ENCODE results near the gene STPG2. TPM values are rescaled to one million over a fixed set of nuclear protein-coding genes. Genes with fewer than 3 reads are reported as not detected.
"Not testable (repeated sequence)": the region's sequence is repeated elsewhere in the genome, so short reads cannot be mapped to it uniquely, and the experiment has no call there.

STPG2 gene
- total RNA-seq, 1 donor from 2014 or later = not detected

DNA sequence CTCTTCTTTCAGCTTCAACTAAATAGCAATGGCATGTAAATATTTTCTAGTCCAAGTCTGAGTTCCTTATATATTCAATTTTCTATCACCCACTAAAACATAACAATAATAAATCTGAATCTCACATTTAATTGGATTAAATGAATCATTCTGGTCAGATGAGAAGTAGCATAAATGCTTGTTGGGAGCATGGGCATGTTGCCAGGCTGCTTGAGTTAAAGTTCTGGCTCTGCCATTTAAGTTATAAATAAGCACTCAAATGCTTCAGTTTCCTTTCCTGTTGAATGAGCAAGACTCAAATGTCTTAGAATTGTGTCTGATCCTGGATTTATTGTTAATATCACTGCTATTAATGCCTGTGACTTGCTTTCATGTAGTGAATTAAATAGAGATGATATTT is 496.3 kb downstream of the STPG2 start:
- no peak for DNase-seq
- H3K4me1 Mint-ChIP-seq = no peaks in the 10 kb centered on the region
- no peak overlapping the region for H3K27ac Mint-ChIP-seq
- H3K36me3 Mint-ChIP-seq (ENCODE audit: low read depth) = no peaks in the 10 kb centered on the region
- H3K27me3 Mint-ChIP-seq = no peaks in the 10 kb centered on the region
- intact Hi-C loops (cut with micrococcal nuclease) = no loop called here
- H3K4me3 Mint-ChIP-seq = no peak overlapping the region
- no peaks in the 10 kb centered on the region for H3K9me3 Mint-ChIP-seq

DNA sequence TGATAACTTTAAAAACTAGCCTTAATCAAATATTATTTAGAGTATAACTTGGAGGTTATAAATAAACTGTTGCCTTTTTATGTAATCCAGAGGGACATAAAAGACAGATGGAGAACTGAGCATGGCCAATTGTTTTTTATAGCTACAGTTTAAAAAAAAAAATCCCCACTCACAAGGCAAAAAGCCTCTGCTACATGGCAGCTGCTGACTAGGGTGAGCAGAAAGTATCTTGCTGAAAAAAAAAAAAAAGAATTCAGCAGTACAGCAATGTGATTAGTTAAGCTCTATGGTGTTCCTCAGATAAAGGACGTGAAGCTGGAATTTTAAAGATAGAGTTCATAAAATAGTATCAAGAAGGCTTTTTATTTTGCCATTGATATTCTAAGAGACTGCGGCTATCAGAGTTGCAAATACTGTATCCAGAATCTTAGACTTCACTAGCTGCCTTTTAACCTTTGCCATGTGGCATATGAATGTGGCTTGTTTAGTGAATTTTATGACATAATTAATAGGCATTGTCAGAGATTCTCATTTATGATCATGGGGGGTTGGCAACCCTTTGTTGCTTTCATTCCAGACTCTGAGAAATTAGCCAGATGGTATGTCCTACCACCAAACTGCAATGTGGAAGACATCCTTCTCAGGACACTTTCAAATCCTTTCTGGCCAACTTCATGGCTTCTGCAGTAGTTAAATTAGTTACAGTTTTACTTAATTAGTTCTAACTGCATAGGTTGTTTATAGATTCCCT is 498.0 kb downstream of the STPG2 start:
- Mint-ChIP-seq H3K36me3 (ENCODE audit: low read depth) (no peaks in the 10 kb centered on the region), H3K27ac (no peak overlapping the region), H3K4me1 (no peaks in the 10 kb centered on the region), H3K4me3 (no peak overlapping the region), H3K9me3 (no peaks in the 10 kb centered on the region), H3K27me3 (no peaks in the 10 kb centered on the region)
- no peak for DNase-seq
- intact Hi-C loops (cut with micrococcal nuclease) = no loop called here

DNA sequence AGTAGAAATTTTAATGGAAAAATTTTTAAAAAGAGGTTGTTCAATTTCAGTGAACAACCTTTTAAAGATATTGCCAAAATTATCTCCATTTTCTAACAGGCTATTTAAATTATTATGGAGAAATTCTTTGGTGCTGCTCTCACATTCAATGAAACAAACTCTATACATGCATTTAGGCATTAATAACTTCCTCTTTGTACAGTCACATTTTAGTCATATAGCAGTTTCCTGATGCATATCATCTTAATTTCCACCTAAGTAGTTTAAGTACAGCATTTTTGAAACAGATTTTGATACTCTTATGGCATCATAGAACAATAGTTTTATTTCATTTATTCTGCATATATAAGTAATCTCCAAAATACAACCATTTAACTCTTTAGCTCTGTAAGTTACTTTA is 500.1 kb downstream of the STPG2 start:
- DNase-seq = no peak
- H3K36me3 Mint-ChIP-seq (ENCODE audit: low read depth) = no peaks in the 10 kb centered on the region
- no peak overlapping the region for H3K27ac Mint-ChIP-seq
- intact Hi-C loops (cut with micrococcal nuclease) = no loop called here
- no peaks in the 10 kb centered on the region for H3K4me1 Mint-ChIP-seq
- no peak overlapping the region for H3K4me3 Mint-ChIP-seq
- H3K27me3 Mint-ChIP-seq = no peaks in the 10 kb centered on the region
- H3K9me3 Mint-ChIP-seq = no peaks in the 10 kb centered on the region

DNA sequence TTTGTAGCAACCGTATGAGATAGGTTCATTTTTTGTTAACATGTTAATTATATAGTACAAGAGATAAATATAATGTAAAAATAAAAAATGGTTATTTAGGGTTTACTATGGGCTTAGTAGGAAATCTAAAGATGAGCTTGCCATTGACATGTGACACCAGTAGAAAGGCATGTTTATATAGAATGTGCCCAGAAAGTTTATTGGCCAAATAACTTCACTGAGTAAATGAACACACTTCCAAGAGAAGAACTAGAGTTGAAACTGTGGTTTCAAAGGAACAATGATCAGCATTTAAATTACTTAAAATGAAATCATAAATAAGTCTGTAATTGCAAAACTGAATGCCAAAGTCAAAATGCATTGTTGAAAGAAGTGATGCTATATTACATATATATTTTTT is 503.3 kb downstream of the STPG2 start:
- Mint-ChIP-seq H3K36me3 (ENCODE audit: low read depth) (no peaks in the 10 kb centered on the region), H3K9me3 (no peaks in the 10 kb centered on the region), H3K4me1 (no peaks in the 10 kb centered on the region), H3K27me3 (no peaks in the 10 kb centered on the region), H3K4me3 (no peak overlapping the region), H3K27ac (no peak overlapping the region)
- intact Hi-C loops (cut with micrococcal nuclease) = no loop called here
- no peak for DNase-seq

DNA sequence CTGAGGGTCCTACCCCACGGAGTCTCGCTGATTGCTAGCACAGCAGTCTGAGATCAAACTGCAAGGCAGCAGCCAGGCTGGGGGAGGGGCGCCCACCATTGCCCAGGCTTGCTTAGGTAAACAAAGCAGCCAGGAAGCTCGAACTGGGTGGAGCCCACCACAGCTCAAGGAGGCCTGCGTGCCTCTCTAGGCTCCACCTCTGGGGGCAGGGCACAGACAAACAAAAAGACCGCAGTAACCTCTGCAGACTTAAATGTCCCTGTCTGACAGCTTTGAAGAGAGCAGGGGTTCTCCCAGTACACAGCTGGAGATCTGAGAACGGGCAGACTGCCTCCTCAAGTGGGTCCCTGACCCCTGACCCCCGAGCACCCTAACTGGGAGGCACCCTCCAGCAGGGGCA is 509.4 kb downstream of the STPG2 start:
- H3K36me3 Mint-ChIP-seq (ENCODE audit: low read depth); intact Hi-C loops (cut with micrococcal nuclease); H3K4me1 Mint-ChIP-seq; H3K27ac Mint-ChIP-seq; H3K9me3 Mint-ChIP-seq; H3K27me3 Mint-ChIP-seq; H3K4me3 Mint-ChIP-seq; DNase-seq: not testable (repeated sequence)

DNA sequence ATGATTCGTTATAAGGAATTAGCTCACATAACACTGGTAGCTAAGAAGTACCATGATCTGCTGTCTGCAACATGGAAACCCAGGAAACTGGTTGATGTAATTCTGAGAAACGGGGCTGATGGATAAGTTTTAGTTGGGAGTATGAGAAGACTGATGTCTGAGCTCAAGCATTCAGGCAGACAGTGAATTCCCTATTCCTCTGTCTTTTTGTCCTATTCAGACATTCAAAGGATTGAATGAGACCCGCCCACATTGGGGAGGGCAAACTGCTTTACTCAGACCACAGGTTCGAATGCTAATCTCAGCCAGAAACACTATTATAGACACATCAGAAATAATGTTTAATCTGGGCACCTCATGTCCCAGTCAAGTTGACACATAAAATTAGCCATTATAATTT is 515.5 kb downstream of the STPG2 start:
- H3K36me3 Mint-ChIP-seq (ENCODE audit: low read depth) = no peaks in the 10 kb centered on the region
- H3K4me1 Mint-ChIP-seq = no peaks in the 10 kb centered on the region
- H3K4me3 Mint-ChIP-seq = no peak overlapping the region
- H3K27ac Mint-ChIP-seq = no peak overlapping the region
- no peaks in the 10 kb centered on the region for H3K27me3 Mint-ChIP-seq
- no peaks in the 10 kb centered on the region for H3K9me3 Mint-ChIP-seq
- DNase-seq = no peak
- intact Hi-C loops (cut with micrococcal nuclease) = no loop called here

DNA sequence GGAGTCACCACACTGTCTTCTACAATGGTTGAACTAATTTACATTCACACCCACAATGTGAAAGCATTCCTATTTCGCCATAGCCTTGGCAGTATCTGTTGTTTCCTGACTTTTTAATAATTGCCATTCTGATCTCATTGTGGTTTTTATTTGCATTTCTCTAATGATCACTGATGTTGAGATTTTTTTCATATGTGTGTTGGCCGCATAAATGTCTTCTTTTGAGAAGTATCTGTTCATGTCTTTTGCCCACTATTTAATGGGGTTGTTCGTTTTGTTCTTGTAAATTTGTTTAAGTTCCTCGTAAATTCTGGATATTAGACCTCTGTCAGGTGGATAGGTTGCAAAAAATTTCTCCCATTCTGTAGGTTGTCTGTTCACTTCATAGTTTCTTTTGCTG is 519.1 kb downstream of the STPG2 start:
- Mint-ChIP-seq H3K27me3 (no peaks in the 10 kb centered on the region), H3K9me3 (peaks cover 12% of the 10 kb centered on the region), H3K4me3 (no peak overlapping the region), H3K36me3 (ENCODE audit: low read depth) (no peaks in the 10 kb centered on the region), H3K4me1 (no peaks in the 10 kb centered on the region), H3K27ac (no peak overlapping the region)
- DNase-seq = no peak
- intact Hi-C loops (cut with micrococcal nuclease) = no loop called here

DNA sequence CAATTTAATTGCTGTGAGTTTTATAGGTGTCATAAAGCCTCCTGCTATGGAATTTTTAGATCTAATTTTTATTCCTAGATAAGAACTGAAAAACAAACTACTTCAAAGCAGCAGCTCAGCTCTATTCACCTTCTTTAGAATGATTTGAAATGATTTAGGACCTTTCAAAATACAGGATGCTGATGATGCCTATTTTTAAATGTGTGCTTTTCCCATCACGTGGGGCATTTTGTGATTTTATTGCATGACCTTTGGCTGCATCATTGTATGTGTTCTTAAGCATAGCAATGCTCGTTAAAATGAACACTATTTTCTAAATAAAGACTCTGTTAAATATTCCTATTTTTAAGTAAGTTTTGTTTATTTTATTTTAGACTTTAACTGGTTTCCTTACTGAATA is 537.3 kb downstream of the STPG2 start:
- H3K27me3 Mint-ChIP-seq = no peaks in the 10 kb centered on the region
- H3K27ac Mint-ChIP-seq = no peak overlapping the region
- H3K4me1 Mint-ChIP-seq = no peaks in the 10 kb centered on the region
- H3K36me3 Mint-ChIP-seq (ENCODE audit: low read depth) = no peaks in the 10 kb centered on the region
- no peaks in the 10 kb centered on the region for H3K9me3 Mint-ChIP-seq
- no peak for DNase-seq
- intact Hi-C loops (cut with micrococcal nuclease) = no loop called here
- no peak overlapping the region for H3K4me3 Mint-ChIP-seq

DNA sequence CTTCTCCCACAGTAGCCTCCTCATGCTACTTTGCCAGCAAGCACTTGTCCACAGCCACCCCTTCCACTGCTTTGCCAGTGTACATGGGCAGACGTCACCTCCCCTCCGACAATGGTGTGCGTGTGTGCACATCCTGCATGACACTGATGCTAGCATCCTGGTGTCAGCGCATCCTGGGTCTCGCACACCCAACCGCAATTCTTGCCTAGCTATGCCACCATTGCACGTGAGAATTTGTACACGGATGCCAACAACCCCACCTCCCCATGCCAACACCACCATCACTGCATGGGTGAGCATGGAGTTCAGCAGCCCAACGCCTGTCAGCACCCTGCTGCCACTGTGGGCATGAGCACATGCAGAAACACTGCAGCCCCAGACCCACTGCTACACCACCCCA is 550.0 kb downstream of the STPG2 start:
- Mint-ChIP-seq H3K27ac (no peak overlapping the region), H3K4me1 (no peaks in the 10 kb centered on the region), H3K36me3 (ENCODE audit: low read depth) (no peaks in the 10 kb centered on the region), H3K4me3 (no peak overlapping the region), H3K9me3 (peaks cover 8% of the 10 kb centered on the region), H3K27me3 (no peaks in the 10 kb centered on the region)
- intact Hi-C loops (cut with micrococcal nuclease) = no loop called here
- DNase-seq = no peak

DNA sequence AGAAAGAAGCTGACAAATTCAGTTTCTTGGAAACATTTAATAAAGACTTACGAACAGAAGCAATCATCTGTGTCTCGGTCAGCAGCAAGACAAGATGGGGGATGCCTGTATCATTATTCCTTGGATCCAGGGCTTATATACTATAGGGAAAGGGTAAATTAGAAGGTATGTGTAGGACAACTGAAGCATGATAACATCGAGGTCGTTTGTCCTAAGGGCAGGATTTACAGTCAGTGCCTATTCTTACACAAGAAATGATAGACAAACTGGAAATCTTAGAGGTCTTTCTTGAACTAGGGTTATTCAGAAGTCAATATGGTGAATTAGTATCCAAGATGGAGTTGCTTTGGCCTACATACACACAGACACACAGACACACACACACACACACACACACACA is 553.0 kb downstream of the STPG2 start:
- H3K27me3 Mint-ChIP-seq = no peaks in the 10 kb centered on the region
- no peak overlapping the region for H3K27ac Mint-ChIP-seq
- peaks cover 5% of the 10 kb centered on the region for H3K9me3 Mint-ChIP-seq
- intact Hi-C loops (cut with micrococcal nuclease) = no loop called here
- H3K36me3 Mint-ChIP-seq (ENCODE audit: low read depth) = no peaks in the 10 kb centered on the region
- no peaks in the 10 kb centered on the region for H3K4me1 Mint-ChIP-seq
- DNase-seq = no peak
- no peak overlapping the region for H3K4me3 Mint-ChIP-seq

DNA sequence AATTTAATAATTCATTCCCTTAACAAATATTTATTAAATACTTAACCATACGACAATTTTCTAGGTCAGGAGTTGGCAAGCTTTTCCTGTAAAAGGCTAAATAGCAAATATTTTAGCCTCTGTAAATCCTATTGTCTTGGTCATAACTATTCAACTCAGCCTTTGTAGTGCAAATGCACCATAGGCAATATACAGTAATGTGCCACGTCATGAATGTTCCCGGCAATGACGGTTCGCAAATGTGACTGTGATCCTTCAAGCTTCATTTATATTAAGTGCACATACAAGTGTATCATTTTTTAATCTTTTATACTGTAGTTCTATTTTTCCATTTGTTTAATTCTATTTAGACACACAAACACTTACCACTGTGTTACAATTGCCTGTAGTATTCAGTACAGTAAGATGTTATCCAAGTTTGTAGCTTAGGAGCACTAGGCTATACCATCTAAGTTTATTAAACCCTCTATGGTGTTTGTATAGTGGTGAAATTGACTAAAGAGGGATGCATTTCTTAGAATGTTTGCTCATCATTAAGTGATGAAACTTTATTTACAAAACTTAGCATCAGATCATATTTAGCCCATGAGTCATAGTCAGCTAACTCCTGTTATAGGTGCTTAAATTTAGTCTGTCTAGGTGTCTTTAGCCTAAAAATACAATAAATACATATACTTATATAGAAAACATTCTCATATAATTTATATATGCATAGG is 553.6 kb downstream of the STPG2 start:
- no peaks in the 10 kb centered on the region for H3K27me3 Mint-ChIP-seq
- H3K36me3 Mint-ChIP-seq (ENCODE audit: low read depth) = no peaks in the 10 kb centered on the region
- intact Hi-C loops (cut with micrococcal nuclease) = no loop called here
- no peak overlapping the region for H3K4me3 Mint-ChIP-seq
- peaks cover 5% of the 10 kb centered on the region for H3K9me3 Mint-ChIP-seq
- no peak overlapping the region for H3K27ac Mint-ChIP-seq
- no peak for DNase-seq
- H3K4me1 Mint-ChIP-seq = no peaks in the 10 kb centered on the region

DNA sequence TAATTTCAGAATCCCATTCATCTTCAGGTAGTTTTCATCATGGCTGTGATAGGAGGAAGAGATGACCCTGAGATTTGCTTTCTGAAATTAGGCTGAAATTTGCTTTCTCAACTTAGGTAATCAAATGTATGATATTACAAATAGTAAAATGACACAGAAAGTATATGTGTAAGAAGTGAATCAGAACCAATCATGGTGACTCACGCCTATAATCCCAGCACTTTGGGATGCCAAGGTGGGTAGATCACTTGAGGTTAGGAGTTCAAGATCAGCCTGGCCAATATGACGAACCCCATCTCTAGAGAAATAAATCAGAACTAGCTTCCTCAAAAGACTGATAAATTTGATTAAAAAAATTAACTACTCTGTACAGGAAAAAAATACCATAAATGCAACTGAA is 555.4 kb downstream of the STPG2 start:
- no peaks in the 10 kb centered on the region for H3K9me3 Mint-ChIP-seq
- H3K4me3 Mint-ChIP-seq = no peak overlapping the region
- H3K36me3 Mint-ChIP-seq (ENCODE audit: low read depth) = no peaks in the 10 kb centered on the region
- no peaks in the 10 kb centered on the region for H3K27me3 Mint-ChIP-seq
- no peak for DNase-seq
- no peak overlapping the region for H3K27ac Mint-ChIP-seq
- intact Hi-C loops (cut with micrococcal nuclease) = no loop called here
- H3K4me1 Mint-ChIP-seq = no peaks in the 10 kb centered on the region

DNA sequence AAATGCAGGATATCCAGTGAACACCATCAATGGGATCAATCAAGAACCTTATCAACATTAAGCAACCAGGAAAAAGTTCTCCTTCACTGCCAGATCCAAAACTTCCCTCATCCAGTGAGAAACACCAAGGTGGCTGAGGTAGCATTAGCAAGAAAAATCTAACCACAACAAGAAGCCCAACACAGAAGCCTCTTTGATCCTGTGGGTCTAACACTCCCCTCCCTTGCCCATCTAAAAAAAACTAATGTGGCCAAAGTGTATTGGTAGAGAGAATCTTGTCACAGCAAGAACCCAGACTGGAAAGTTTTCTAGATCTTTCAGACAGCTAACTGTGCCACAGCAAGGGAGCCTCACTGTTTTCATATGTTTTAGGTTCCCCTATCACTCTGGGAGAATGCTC is 558.0 kb downstream of the STPG2 start:
- Mint-ChIP-seq H3K27me3 (no peaks in the 10 kb centered on the region), H3K4me3 (no peak overlapping the region)

DNA sequence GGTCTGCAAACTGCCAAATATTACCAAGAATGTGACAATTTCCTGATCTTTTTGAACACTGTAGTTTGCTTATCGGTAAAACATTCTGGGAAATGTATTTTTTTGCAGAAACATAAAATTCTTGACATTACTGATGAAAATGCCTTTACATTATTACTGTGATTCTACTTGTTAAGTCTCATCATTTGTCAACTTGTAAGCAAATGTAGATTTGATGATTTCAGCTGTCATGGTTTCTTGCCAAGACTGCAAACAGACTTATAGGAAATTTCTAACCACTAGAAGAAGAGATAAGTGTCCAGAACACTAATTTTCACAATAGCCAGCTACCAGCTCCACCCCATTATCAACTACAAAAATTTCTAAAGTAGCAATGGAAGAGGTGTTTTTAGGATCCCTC is 560.4 kb downstream of the STPG2 start:
- Mint-ChIP-seq H3K27me3 (no peaks in the 10 kb centered on the region), H3K9me3 (no peaks in the 10 kb centered on the region), H3K36me3 (ENCODE audit: low read depth) (no peaks in the 10 kb centered on the region), H3K4me1 (no peaks in the 10 kb centered on the region), H3K4me3 (no peak overlapping the region), H3K27ac (no peak overlapping the region)
- intact Hi-C loops (cut with micrococcal nuclease) = no loop called here
- DNase-seq = no peak

More for the DNA sequence above, 558.0 kb downstream of the STPG2 start:
- Mint-ChIP-seq H3K27ac (no peak overlapping the region), H3K9me3 (no peaks in the 10 kb centered on the region), H3K36me3 (ENCODE audit: low read depth) (no peaks in the 10 kb centered on the region), H3K4me1 (no peaks in the 10 kb centered on the region)
- no peak for DNase-seq
- intact Hi-C loops (cut with micrococcal nuclease) = no loop called here

DNA sequence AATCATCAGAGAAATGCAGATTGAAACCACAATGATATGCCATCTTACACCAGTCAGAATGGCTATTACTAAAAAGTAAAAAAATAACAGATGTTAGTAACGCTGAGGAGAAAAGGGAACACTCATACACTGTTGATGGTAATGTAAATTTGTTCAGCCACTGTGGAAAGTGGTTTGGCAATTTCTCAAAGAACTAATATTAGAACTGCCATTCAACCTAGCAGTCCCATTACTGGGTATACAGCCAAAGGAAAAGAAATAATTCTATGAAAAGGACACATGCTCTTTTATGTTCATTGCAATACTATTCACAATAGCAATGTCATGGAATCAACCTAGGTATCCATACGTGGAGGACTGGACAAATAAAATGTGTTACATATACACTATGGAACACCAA is 566.3 kb downstream of the STPG2 start:
- Mint-ChIP-seq H3K27me3 (no peaks in the 10 kb centered on the region), H3K4me3 (no peak overlapping the region), H3K27ac (no peak overlapping the region), H3K36me3 (ENCODE audit: low read depth) (no peaks in the 10 kb centered on the region), H3K9me3 (no peaks in the 10 kb centered on the region), H3K4me1 (no peaks in the 10 kb centered on the region)
- DNase-seq = no peak
- intact Hi-C loops (cut with micrococcal nuclease) = no loop called here

All from activated CD4-positive, alpha-beta T cell treated with anti-CD3 and anti-CD28 coated beads, Interleukin-2, amount 10 ng/mL, durations not matched to agents 24 days and 14 days (primary cell).